BJ (cell line): Measurements from ENCODE around the gene TRIM54. TPM values are rescaled to one million over a fixed set of nuclear protein-coding genes. Genes with fewer than 3 reads are reported as not detected.
A peak's percentile ranks its signal among the peaks of the same experiment; 100 is the strongest.

Experiments
- CTCF ChIA-PET: fragments of 350-600 bp; formaldehyde crosslinking; extraction: SDS; loops from one replicate; lab custom pipeline; 2021; ENCODE audit warnings: antibody characterized with exemption, inconsistent platforms; lab: Yijun Ruan, JAX
- POLR2A ChIA-PET: fragments of 300-600 bp; sonication (Branson Sonifier 250); formaldehyde crosslinking; extraction: SDS; loops from one replicate; lab custom pipeline; 2021; ENCODE audit warnings: antibody characterized with exemption; lab: Charles Lee
- DNase-seq: peaks from one replicate; pipeline ENCODE4 v3.0.0-alpha.2; 2011; ENCODE audit warnings: low read depth
- H3K27me3 ChIP-seq: 2 replicates; pipeline ENCODE4 v1.6.0; 2011; ENCODE audit warnings: low read length; ENCODE audit not compliant: control insufficient read depth, insufficient read depth
- H3K36me3 ChIP-seq: 2 replicates; pipeline ENCODE4 v1.5.1; 2011; ENCODE audit warnings: low read length; ENCODE audit not compliant: control insufficient read depth, insufficient read depth
- H3K4me3 ChIP-seq: 2 replicates; pipeline ENCODE4 v1.5.1; 2011; ENCODE audit warnings: low read depth, mild to moderate bottlenecking, control low read depth, low read length
- CTCF ChIP-seq: IDR thresholded peaks from 2 replicates; pipeline ENCODE4 v1.5.1; 2011; ENCODE audit warnings: low read depth, mild to moderate bottlenecking, control low read depth, inconsistent platforms, low read length, moderate library complexity; ENCODE audit not compliant: insufficient read depth
- polyA plus RNA-seq: library from polyadenylated mRNA; depleted of rRNA; stranded (reverse); fragments of >200 nt; gene quantifications from 2 replicates; pipeline ENCODE4 v1.2.3, GENCODE V29; 2011; rRNA removed

Gene TRIM54
- polyA plus RNA-seq, 1 experiment: not detected

GRCh38 chr2:27356056-27356381 lies 73.8 kb downstream of the TRIM54 start:
- Histone ChIP-seq H3K36me3 (no peaks in the 10 kb centered on the region), H3K4me3 (peak overlapping the region; percentile 67), H3K27me3 (no peaks in the 10 kb centered on the region)
- no peak for DNase-seq
- ChIA-PET CTCF (interaction anchor here (1.5 to 1.6 kb wide), 3 partner anchors 13 to 16 kb away, joined by 3 to 8 read pairs (median 3); partner anchors contain the start of genes EIF2B4 and SNX17), POLR2A (interaction anchor here (1.1 kb wide), 1 partner anchor 14 kb away, joined by 4 read pairs; the partner anchor contains the start of gene EIF2B4)
- no peak for TF ChIP-seq CTCF

- Histone ChIP-seq H3K36me3 (no peaks in the 10 kb centered on the region), H3K4me3 (peak within 1 kb of the TSS; percentile 67), H3K27me3 (no peaks in the 10 kb centered on the region)
- POLR2A ChIA-PET: interaction anchor here (1.1 kb wide), 1 partner anchor 13 kb away, joined by 4 read pairs; the partner anchor contains the start of gene EIF2B4
- CTCF ChIA-PET: interaction anchor here (0.8 to 1.6 kb wide), 4 partner anchors 13 to 32 kb away, joined by 3 to 8 read pairs (median 3); partner anchors contain the start of genes EIF2B4 and SNX17
- DNase-seq: peak; percentile 87
- TF ChIP-seq CTCF: no peak
These were observed 74.4 kb downstream of the TRIM54 start, which contains the start of gene GTF3C2 for GRCh38 chr2:27356382-27357181. Gene GTF3C2 (minus strand): TSS chr2:27356764. CDS start chr2:27343554, 13,210 bp downstream.

Other genes with a start within 250 kb of the TRIM54 start
- 145 and 235 TPM in 2 replicates for gene TMEM214, start 249.5 kb upstream of the TRIM54 start, polyA plus RNA-seq
- gene AGBL5, start 230.8 kb upstream of the TRIM54 start, polyA plus RNA-seq: 25.9 and 32.7 TPM in 2 replicates
- 755 and 887 TPM in 2 replicates for gene OST4, start 210.8 kb upstream of the TRIM54 start, polyA plus RNA-seq
- 43.4 and 81.3 TPM in 2 replicates for gene EMILIN1, start 203.8 kb upstream of the TRIM54 start, polyA plus RNA-seq
- gene KHK, start 195.7 kb upstream of the TRIM54 start, polyA plus RNA-seq: 0.33 and 0.43 TPM in 2 replicates
- gene CGREF1, start 163.3 kb upstream of the TRIM54 start, polyA plus RNA-seq: 4.8 and 6.9 TPM in 2 replicates
- 0.07 TPM in 1 of 2 replicates, not detected in the other for gene ABHD1, start 158.6 kb upstream of the TRIM54 start, polyA plus RNA-seq
- 54.9 and 84.0 TPM in 2 replicates for gene PREB, start 147.8 kb upstream of the TRIM54 start, polyA plus RNA-seq
- not detected in 2 replicates for gene PRR30, start 143.0 kb upstream of the TRIM54 start, polyA plus RNA-seq
- gene TCF23, start 133.4 kb upstream of the TRIM54 start, polyA plus RNA-seq: not detected in 2 replicates
- gene ATRAID, start 70.4 kb upstream of the TRIM54 start, polyA plus RNA-seq: 217 and 268 TPM in 2 replicates
- gene SLC5A6, start 70.2 kb upstream of the TRIM54 start, polyA plus RNA-seq: 22.3 and 33.7 TPM in 2 replicates
- gene CAD, start 65.1 kb upstream of the TRIM54 start, polyA plus RNA-seq: 12.4 and 26.6 TPM in 2 replicates
- gene SLC30A3, start 19.4 kb upstream of the TRIM54 start, polyA plus RNA-seq: 0.06 and 0.10 TPM in 2 replicates
- gene DNAJC5G, start 7.0 kb upstream of the TRIM54 start, polyA plus RNA-seq: not detected in 2 replicates
- 0.17 and 0.34 TPM in 2 replicates for gene UCN, start 26.0 kb downstream of the TRIM54 start, polyA plus RNA-seq
- 177 and 188 TPM in 2 replicates for gene MPV17, start 40.7 kb downstream of the TRIM54 start, polyA plus RNA-seq
- 32.1 and 39.0 TPM in 2 replicates for gene GTF3C2, start 74.3 kb downstream of the TRIM54 start, polyA plus RNA-seq
- gene EIF2B4, start 87.9 kb downstream of the TRIM54 start, polyA plus RNA-seq: 39.6 and 42.8 TPM in 2 replicates
- gene SNX17, start 88.2 kb downstream of the TRIM54 start, polyA plus RNA-seq: 134 and 154 TPM in 2 replicates
- gene ZNF513, start 98.3 kb downstream of the TRIM54 start, polyA plus RNA-seq: 8.4 and 12.2 TPM in 2 replicates
- gene PPM1G, start 127.2 kb downstream of the TRIM54 start, polyA plus RNA-seq: 45.8 and 48.3 TPM in 2 replicates
- 234 and 270 TPM in 2 replicates for gene NRBP1, start 146.2 kb downstream of the TRIM54 start, polyA plus RNA-seq
- 0.44 and 0.47 TPM in 2 replicates for gene KRTCAP3, start 160.0 kb downstream of the TRIM54 start, polyA plus RNA-seq
- gene IFT172, start 207.3 kb downstream of the TRIM54 start, polyA plus RNA-seq: 19.0 and 20.3 TPM in 2 replicates
- 6.9 and 8.9 TPM in 2 replicates for gene FNDC4, start 212.8 kb downstream of the TRIM54 start, polyA plus RNA-seq
- gene GCKR, start 214.4 kb downstream of the TRIM54 start, polyA plus RNA-seq: 0.47 and 0.54 TPM in 2 replicates